IPS-20b (cell line): ENCODE results near the gene RGS16.

Source experiments
- H3K27ac ChIP-seq: one replicate; pipeline ENCODE4 v1.5.1; 2013; ENCODE audit warnings: low read length
- H3K27me3 ChIP-seq: 2 replicates; pipeline ENCODE4 v1.6.1; 2013; ENCODE audit warnings: mild to moderate bottlenecking, low read length, inconsistent platforms; ENCODE audit not compliant: insufficient read depth
- H3K36me3 ChIP-seq: 2 replicates; pipeline ENCODE4 v1.6.1; 2013; ENCODE audit warnings: low read depth, mild to moderate bottlenecking, inconsistent platforms, low read length, moderate library complexity; ENCODE audit not compliant: insufficient read depth
- H3K4me1 ChIP-seq: 2 replicates; pipeline ENCODE4 v1.6.1; 2013; ENCODE audit warnings: mild to moderate bottlenecking, control low read depth, inconsistent platforms, low read length, moderate library complexity; ENCODE audit not compliant: insufficient read depth
- H3K4me3 ChIP-seq: 2 replicates; pipeline ENCODE4 v1.5.1; 2013; ENCODE audit warnings: mild to moderate bottlenecking, low read length, inconsistent platforms
- H3K9ac ChIP-seq: 2 replicates; pipeline ENCODE4 v1.6.1; 2013; ENCODE audit warnings: low read depth, mild to moderate bottlenecking, inconsistent platforms, low read length, moderate library complexity
- H3K9me3 ChIP-seq: 2 replicates; pipeline ENCODE4 v1.6.1; 2013; ENCODE audit warnings: mild to moderate bottlenecking, low read depth, low read length, inconsistent platforms; ENCODE audit not compliant: insufficient read depth

Gene RGS16, protein sequence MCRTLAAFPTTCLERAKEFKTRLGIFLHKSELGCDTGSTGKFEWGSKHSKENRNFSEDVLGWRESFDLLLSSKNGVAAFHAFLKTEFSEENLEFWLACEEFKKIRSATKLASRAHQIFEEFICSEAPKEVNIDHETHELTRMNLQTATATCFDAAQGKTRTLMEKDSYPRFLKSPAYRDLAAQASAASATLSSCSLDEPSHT

DNA sequence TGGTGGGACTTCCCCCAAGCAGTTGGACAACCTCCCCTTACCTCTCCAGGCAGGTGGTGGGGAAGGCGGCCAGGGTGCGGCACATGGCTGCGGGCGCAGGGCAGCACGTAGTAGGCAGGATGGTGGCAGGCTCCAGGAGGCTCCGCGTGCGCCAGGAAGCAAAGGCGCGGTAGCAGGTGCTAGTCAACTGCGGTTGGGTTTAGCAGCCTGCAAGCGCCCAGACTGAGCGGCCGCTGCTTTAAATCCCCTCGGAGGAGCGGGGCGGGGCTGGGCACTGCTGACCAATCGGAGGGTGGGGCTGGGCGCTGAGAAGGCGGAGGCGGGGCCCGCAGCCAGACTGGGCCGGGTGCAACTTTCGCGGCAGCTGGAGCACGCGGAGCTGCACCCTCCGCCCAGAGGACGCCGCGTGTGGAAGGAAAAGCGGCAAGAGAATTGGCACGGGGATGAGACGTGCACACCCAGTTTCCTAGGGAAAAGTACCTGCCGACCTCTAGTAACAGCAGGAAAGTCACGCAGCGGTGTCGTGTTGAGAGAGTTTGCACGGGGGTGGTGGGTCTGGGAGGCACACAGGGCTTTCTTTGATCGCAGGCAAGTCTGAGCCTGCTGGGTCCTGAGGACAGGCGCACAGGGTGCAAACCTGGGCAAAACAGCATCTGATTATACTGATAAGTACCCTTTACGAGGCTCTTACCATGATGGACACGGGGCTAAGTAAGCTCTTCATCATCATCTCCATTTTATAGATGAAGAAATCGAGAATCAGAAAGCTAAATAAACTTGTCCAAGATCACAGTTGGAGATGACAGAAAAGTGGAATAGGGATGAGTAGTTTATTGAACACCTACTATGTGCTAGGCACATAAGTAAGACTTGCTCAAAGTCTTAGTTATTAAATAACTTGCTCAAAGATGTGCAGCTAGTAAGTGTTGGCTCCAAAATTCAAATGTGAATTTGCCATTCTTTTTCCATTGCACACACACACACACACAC lies at the start of gene RGS16:
Gene RGS16, minus strand, starts transcription at position 215 of the 990 bp plus-strand sequence. Its CDS starts 130 bp downstream, at position 85.
- Histone ChIP-seq H3K9me3 (no peaks in the 10 kb centered on the region), H3K9ac (peak within 1 kb of the TSS; percentile 55; the same call in 1 of the 2 replicates), H3K4me1 (peaks cover 8% of the 10 kb centered on the region; the same call in 1 of the 2 replicates), H3K27ac (no peak within 1 kb of the TSS), H3K27me3 (peaks cover 57% of the 10 kb centered on the region), H3K4me3 (peak within 1 kb of the TSS; percentile 70; the same call in 1 of the 2 replicates), H3K36me3 (peaks cover 22% of the 10 kb centered on the region; the same call in 1 of the 2 replicates)

DNA sequence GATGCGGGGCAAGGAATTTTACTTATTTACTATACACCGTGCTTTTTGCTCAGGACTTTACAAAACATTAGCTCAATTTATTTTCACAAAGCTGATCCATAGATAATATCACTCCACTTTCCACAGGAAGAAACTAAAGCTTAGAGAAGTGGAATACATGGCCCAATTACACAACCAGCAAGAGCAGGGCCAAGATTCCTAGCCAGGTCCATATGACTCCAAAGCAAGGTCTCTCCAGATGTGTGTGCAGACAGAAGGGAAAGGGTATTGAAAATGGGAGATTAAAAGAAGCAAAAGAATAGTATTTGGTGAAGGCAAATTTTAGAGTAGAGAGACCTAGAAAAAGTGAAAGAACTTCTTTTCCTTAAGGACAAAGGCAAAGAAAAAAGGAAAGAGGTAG lies 49.8 kb upstream of the RGS16 start:
- Histone ChIP-seq H3K9me3 (no peaks in the 10 kb centered on the region), H3K27ac (no peak overlapping the region), H3K36me3 (no peaks in the 10 kb centered on the region), H3K27me3 (no peaks in the 10 kb centered on the region), H3K4me3 (no peak overlapping the region), H3K9ac (no peak overlapping the region), H3K4me1 (peaks cover 5% of the 10 kb centered on the region; the same call in 1 of the 2 replicates)

DNA sequence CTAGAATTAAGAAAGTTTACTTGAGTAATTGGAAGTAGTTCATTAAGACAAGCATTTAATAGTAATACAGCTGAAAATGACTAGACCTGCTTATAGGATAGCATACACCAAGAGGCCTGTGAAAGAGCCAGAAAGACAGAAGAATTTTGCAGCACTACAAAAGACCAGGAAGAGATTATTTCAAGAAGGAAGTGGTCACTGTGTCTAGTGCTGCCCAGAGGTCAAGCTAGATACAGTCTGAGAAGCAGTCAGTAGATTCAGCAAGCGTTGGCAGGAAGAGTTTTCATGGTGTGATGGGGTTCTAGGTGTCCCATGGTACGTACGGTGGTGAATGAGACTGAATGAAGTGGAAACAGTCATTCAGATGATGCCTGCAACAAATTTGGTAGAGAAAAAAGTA lies 48.7 kb upstream of the RGS16 start:
- no peaks in the 10 kb centered on the region for H3K36me3 ChIP-seq
- H3K27ac ChIP-seq, result no peak overlapping the region
- no peaks in the 10 kb centered on the region for H3K9me3 ChIP-seq
- H3K4me3 ChIP-seq, result no peak overlapping the region
- H3K4me1 ChIP-seq, result 0 out of 2 replicates have a peak, but pooled peaks cover under 1% of the 10 kb centered on the region
- H3K9ac ChIP-seq, result no peak overlapping the region
- no peaks in the 10 kb centered on the region for H3K27me3 ChIP-seq

GRCh38 chr1:182651339-182651724 lies 47.1 kb upstream of the RGS16 start:
- H3K4me1 ChIP-seq, result no peaks in the 10 kb centered on the region
- no peaks in the 10 kb centered on the region for H3K27me3 ChIP-seq
- H3K27ac ChIP-seq, result no peak overlapping the region
- H3K4me3 ChIP-seq, result no peak overlapping the region
- H3K36me3 ChIP-seq, result no peaks in the 10 kb centered on the region
- no peaks in the 10 kb centered on the region for H3K9me3 ChIP-seq
- H3K9ac ChIP-seq, result no peak overlapping the region

DNA sequence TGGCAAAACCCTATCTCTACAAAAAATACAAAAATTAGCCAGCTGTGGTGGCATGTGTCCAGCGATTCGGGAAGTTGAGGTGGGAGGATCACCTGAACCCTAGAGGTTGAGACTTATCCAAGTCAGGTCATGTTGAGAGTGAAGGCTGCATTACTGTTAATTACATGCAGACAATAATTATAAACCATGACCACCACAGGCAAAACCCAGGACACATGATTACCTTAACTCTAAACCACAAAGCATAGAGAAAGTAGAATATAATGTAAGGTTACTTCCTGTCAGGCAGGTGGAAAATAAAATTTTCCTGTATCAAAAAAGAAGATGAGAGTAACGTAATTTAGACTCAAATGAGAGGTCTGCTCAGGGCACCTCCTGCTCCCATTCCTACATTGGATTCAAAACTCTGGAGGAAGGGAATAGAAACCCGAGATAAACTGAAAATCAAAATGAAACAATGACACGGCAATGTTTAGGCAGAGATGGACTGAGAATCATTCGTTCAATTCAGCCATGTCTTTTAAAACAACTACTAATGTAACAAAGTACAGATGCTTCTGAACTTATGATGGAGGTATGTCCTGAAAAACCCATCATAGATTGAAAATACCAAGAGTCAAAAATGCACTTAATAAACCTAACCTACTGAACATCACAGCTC lies 46.6 kb upstream of the RGS16 start:
- Histone ChIP-seq H3K27ac (no peak overlapping the region), H3K9ac (no peak overlapping the region), H3K4me3 (no peak overlapping the region), H3K27me3 (no peaks in the 10 kb centered on the region), H3K9me3 (no peaks in the 10 kb centered on the region), H3K36me3 (no peaks in the 10 kb centered on the region), H3K4me1 (no peaks in the 10 kb centered on the region)

DNA sequence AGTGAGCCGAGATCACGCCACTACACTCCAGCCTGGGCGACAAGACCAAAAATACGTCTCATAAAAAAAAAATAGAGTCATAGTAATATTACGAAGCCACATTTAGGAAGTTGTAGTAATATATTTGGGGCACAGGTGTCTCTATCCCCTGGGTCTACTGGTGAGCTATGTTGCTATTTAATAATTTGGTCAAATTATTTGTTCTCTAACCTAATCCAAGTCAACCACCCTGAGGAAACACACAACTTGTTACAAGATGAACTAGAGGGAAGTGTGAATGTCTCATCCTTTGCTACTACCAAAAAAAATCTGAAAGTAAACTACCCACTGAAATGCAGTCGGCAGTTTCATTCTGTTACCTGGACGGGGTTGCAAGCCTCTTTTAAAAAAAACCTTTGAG lies 44.9 kb upstream of the RGS16 start:
- no peaks in the 10 kb centered on the region for H3K9me3 ChIP-seq
- H3K9ac ChIP-seq, result no peak overlapping the region
- no peaks in the 10 kb centered on the region for H3K36me3 ChIP-seq
- H3K27ac ChIP-seq, result no peak overlapping the region
- no peak overlapping the region for H3K4me3 ChIP-seq
- no peaks in the 10 kb centered on the region for H3K4me1 ChIP-seq
- no peaks in the 10 kb centered on the region for H3K27me3 ChIP-seq

DNA sequence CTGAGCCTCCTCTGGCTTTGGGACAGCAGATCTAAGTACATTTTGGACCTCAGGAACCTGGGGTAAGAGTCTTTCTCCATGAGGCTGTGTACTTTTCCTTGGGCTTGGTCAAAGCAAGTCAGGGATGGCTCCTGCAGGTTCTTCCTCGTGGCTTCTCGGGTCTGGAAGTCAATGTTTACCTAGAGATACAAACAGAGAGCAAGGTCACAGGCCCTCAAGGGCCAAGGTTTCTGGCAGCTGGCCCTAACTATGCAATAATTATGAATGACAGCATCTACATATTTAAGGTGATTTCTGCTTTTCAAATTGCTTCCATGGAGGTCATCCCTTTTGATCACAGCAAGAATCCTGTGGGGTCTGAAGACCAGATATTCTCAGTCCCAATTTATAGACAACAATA lies 42.5 kb upstream of the RGS16 start:
- H3K4me3 ChIP-seq, result no peak overlapping the region
- no peaks in the 10 kb centered on the region for H3K27me3 ChIP-seq
- no peak overlapping the region for H3K27ac ChIP-seq
- H3K9ac ChIP-seq, result no peak overlapping the region
- H3K4me1 ChIP-seq, result no peaks in the 10 kb centered on the region
- no peaks in the 10 kb centered on the region for H3K9me3 ChIP-seq
- H3K36me3 ChIP-seq, result no peaks in the 10 kb centered on the region

GRCh38 chr1:182644886-182645285 lies 40.7 kb upstream of the RGS16 start:
- Histone ChIP-seq H3K27me3 (no peaks in the 10 kb centered on the region), H3K9ac (no peak overlapping the region), H3K27ac (no peak overlapping the region), H3K9me3 (no peaks in the 10 kb centered on the region), H3K4me3 (no peak overlapping the region), H3K36me3 (no peaks in the 10 kb centered on the region), H3K4me1 (no peaks in the 10 kb centered on the region)

DNA sequence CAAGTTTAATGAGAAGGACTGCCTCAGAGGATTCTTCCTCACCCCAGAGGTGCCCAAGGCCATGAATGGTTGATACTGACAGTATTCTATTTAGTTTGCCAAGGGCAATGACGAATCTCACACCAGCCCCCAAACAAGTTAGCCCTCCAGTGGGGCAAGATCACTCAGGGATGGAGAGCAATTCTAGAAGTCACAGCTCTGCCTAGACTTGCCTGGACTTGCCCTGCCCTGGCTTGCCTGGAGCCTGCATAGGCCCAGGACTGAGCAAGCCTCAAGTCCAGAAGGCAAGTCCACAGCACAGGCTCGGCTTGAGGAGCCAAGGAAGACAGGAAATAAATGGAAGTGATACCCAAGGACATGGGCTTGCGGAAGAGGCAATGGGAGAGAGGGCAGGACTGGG lies 39.5 kb upstream of the RGS16 start:
- Histone ChIP-seq H3K9me3 (no peaks in the 10 kb centered on the region), H3K36me3 (no peaks in the 10 kb centered on the region), H3K27ac (no peak overlapping the region)

DNA sequence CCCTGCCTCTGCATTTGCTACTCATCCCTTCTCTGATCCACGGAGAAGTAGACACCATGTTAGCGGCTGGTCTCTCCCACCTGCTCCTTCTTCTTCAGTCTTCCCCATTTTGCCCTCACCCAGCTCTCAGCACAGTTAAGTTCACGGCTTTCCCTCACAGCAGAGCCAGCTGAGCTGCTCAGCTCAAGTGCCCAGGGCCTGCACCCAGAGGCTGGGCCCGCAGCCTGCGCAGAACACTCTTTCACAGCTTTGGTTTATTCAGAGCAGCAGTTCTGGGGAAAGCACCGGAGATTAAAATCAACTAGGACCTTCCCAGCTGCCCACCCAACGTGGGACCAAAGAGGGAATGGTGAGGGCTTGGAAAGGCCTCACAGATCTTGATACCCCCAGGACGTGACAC lies 38.3 kb upstream of the RGS16 start:
- H3K36me3 ChIP-seq, result no peaks in the 10 kb centered on the region
- H3K4me1 ChIP-seq, result no peaks in the 10 kb centered on the region
- no peaks in the 10 kb centered on the region for H3K27me3 ChIP-seq
- H3K4me3 ChIP-seq, result no peak overlapping the region
- no peak overlapping the region for H3K9ac ChIP-seq
- no peaks in the 10 kb centered on the region for H3K9me3 ChIP-seq
- no peak overlapping the region for H3K27ac ChIP-seq

More for the DNA sequence above, 39.5 kb upstream of the RGS16 start:
- no peaks in the 10 kb centered on the region for H3K27me3 ChIP-seq
- H3K4me1 ChIP-seq, result no peaks in the 10 kb centered on the region
- no peak overlapping the region for H3K9ac ChIP-seq
- no peak overlapping the region for H3K4me3 ChIP-seq

DNA sequence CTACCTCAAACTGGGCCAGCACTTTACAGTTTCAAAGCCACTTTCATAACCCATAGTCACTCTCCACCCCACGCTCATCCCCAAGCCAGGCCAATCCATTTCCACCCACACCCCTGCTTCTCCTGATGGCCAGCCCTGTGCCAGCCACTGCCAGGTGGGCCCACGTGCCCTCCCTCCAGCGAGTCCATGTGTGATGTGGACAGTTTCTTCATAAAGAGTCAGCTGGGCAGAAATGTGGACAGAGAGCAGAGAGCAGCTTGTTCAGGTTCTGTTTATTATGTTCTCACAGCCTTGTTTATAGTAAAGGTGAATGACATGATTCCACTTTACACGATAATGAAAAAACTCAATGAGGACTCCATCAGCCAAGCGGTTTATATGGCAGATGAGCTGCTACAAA lies 37.4 kb upstream of the RGS16 start:
- H3K27ac ChIP-seq, result no peak overlapping the region
- H3K36me3 ChIP-seq, result no peaks in the 10 kb centered on the region
- H3K9me3 ChIP-seq, result no peaks in the 10 kb centered on the region
- H3K27me3 ChIP-seq, result no peaks in the 10 kb centered on the region
- H3K9ac ChIP-seq, result no peak overlapping the region
- H3K4me1 ChIP-seq, result no peaks in the 10 kb centered on the region
- H3K4me3 ChIP-seq, result no peak overlapping the region
